Mesothelial cell of epicardium (in vitro differentiated cells): ENCODE measurements around the gene ASPM. TPM values are rescaled to one million over a fixed set of nuclear protein-coding genes. Genes with fewer than 3 reads are reported as not detected.

Experiments
- DNase-seq, 2 experiments: peaks; one replicate each; pipeline ENCODE4 v3.0.0; 2021; ENCODE audit warnings: low spot score in 2 of 2; ENCODE audit not compliant: unreplicated experiment in 2 of 2
- H3K27ac Mint-ChIP-seq: 2 replicates; pipeline ENCODE4 v1.8.0; 2021; ENCODE audit warnings: mixed read lengths
- H3K27me3 Mint-ChIP-seq: 2 replicates; pipeline ENCODE4 v1.8.0; 2021; ENCODE audit warnings: low read depth, mixed read lengths
- H3K36me3 Mint-ChIP-seq: 2 replicates; pipeline ENCODE4 v1.8.0; 2021; ENCODE audit warnings: mixed read lengths
- H3K4me1 Mint-ChIP-seq: 2 replicates; pipeline ENCODE4 v1.8.0; 2021; ENCODE audit warnings: mixed read lengths
- H3K4me3 Mint-ChIP-seq: 2 replicates; pipeline ENCODE4 v1.8.0; 2021; ENCODE audit warnings: mild to moderate bottlenecking, moderate library complexity, mixed read lengths
- H3K9me3 Mint-ChIP-seq: 2 replicates; pipeline ENCODE4 v1.8.0; 2021; ENCODE audit warnings: mixed read lengths
- CTCF ChIP-seq: fragments of 200-600 bp; sonication (generic); IDR thresholded peaks from one replicate; pipeline ENCODE4 v1.5.0; 2021; ENCODE audit warnings: antibody characterized with exemption; ENCODE audit not compliant: unreplicated experiment
- total RNA-seq: library from RNA; stranded (reverse); gene quantifications from 3 replicates; pipeline ENCODE4 v1.2.1, GENCODE V29; 2021

ASPM gene
- total RNA-seq, 1 donor from 2014 or later = 18.1 TPM

GRCh38 chr1:197171531-197171930 is 25.1 kb upstream of the ASPM start:
- Mint-ChIP-seq H3K27me3 (no peaks in the 10 kb centered on the region), H3K9me3 (no peaks in the 10 kb centered on the region), H3K4me1 (peaks cover 16% of the 10 kb centered on the region), H3K36me3 (peaks cover 35% of the 10 kb centered on the region), H3K27ac (peak overlapping the region; percentile 79), H3K4me3 (no peak overlapping the region)
- TF ChIP-seq CTCF = no peak
- DNase-seq = no peak

GRCh38 chr1:197170538-197170937 is 24.1 kb upstream of the ASPM start:
- no peaks in the 10 kb centered on the region for H3K27me3 Mint-ChIP-seq
- DNase-seq = no peak
- TF ChIP-seq CTCF = no peak
- H3K9me3 Mint-ChIP-seq = no peaks in the 10 kb centered on the region
- H3K4me1 Mint-ChIP-seq = peaks cover 16% of the 10 kb centered on the region
- peaks cover 41% of the 10 kb centered on the region for H3K36me3 Mint-ChIP-seq
- H3K4me3 Mint-ChIP-seq = no peak overlapping the region
- H3K27ac Mint-ChIP-seq = peak overlapping the region; percentile 79

GRCh38 chr1:197159461-197159860 is 13.0 kb upstream of the ASPM start:
- Mint-ChIP-seq H3K36me3 (peaks cover 18% of the 10 kb centered on the region), H3K4me1 (no peaks in the 10 kb centered on the region), H3K4me3 (no peak overlapping the region), H3K9me3 (no peaks in the 10 kb centered on the region), H3K27me3 (no peaks in the 10 kb centered on the region), H3K27ac (no peak overlapping the region)
- DNase-seq = no peak
- TF ChIP-seq CTCF = no peak

- peaks cover 14% of the 10 kb centered on the region for H3K36me3 Mint-ChIP-seq
- TF ChIP-seq CTCF = no peak
- H3K4me1 Mint-ChIP-seq = no peaks in the 10 kb centered on the region
- H3K27ac Mint-ChIP-seq = no peak overlapping the region
- no peaks in the 10 kb centered on the region for H3K27me3 Mint-ChIP-seq
- no peaks in the 10 kb centered on the region for H3K9me3 Mint-ChIP-seq
- no peak for DNase-seq
- H3K4me3 Mint-ChIP-seq = no peak overlapping the region
Measured at GRCh38 chr1:197156692-197157091, 10.2 kb upstream of the ASPM start.

GRCh38 chr1:197152662-197153061 is 6.2 kb upstream of the ASPM start:
- no peaks in the 10 kb centered on the region for H3K36me3 Mint-ChIP-seq
- peaks cover 4% of the 10 kb centered on the region for H3K4me1 Mint-ChIP-seq
- no peaks in the 10 kb centered on the region for H3K27me3 Mint-ChIP-seq
- no peak overlapping the region for H3K27ac Mint-ChIP-seq
- DNase-seq = no peak
- H3K9me3 Mint-ChIP-seq = no peaks in the 10 kb centered on the region
- no peak for TF ChIP-seq CTCF
- H3K4me3 Mint-ChIP-seq = no peak overlapping the region

GRCh38 chr1:197151185-197151584 is 4.7 kb upstream of the ASPM start:
- H3K36me3 Mint-ChIP-seq = no peaks in the 10 kb centered on the region
- no peak for DNase-seq
- H3K4me3 Mint-ChIP-seq = no peak overlapping the region
- no peak for TF ChIP-seq CTCF
- no peaks in the 10 kb centered on the region for H3K27me3 Mint-ChIP-seq
- H3K4me1 Mint-ChIP-seq = peaks cover 4% of the 10 kb centered on the region
- H3K27ac Mint-ChIP-seq = no peak overlapping the region
- no peaks in the 10 kb centered on the region for H3K9me3 Mint-ChIP-seq
